Activated T-cell treated with anti-CD3 and anti-CD28 coated beads, Interleukin-2, amount 50 U/mL, for 4 hours (primary cell): ENCODE measurements around the gene ALG12. TPM values are rescaled to one million over a fixed set of nuclear protein-coding genes. Genes with fewer than 3 reads are reported as not detected.
"Not testable (repeated sequence)": the region's sequence is repeated elsewhere in the genome, so short reads cannot be mapped to it uniquely, and the experiment has no call there.

ENCODE experiments used
- ATAC-seq, 2 donors: fragments of 200-7000 bp; cut with Tn5 transposase; one replicate each; pipeline ENCODE4 v1.10.0; 2021
- DNase-seq: peaks from one replicate; pipeline ENCODE4 v3.0.0-alpha.2; 2020
- H3K27me3 Mint-ChIP-seq: one replicate; pipeline ENCODE4 v1.8.0; 2021; ENCODE audit warnings: low read depth, mixed read lengths
- H3K36me3 Mint-ChIP-seq: one replicate; pipeline ENCODE4 v1.8.0; 2022; ENCODE audit warnings: mixed read lengths; ENCODE audit not compliant: insufficient read depth
- H3K4me1 Mint-ChIP-seq: one replicate; pipeline ENCODE4 v1.8.0; 2021; ENCODE audit warnings: low read depth, mixed read lengths
- H3K4me3 Mint-ChIP-seq: one replicate; pipeline ENCODE4 v1.8.0; 2021; ENCODE audit warnings: mild to moderate bottlenecking, moderate library complexity, mixed read lengths
- H3K9me3 Mint-ChIP-seq: one replicate; pipeline ENCODE4 v1.8.0; 2021; ENCODE audit warnings: mixed read lengths
- total RNA-seq, 3 donors: library from RNA; stranded (reverse); gene quantifications; one replicate each; pipeline ENCODE4 v1.2.1, GENCODE V29; 2021

Gene ALG12
- total RNA-seq, 3 donors from 2014 or later: 13.5 to 18.6 (median 14.6) TPM

GRCh38 chr22:49953027-49953679 lies 34.9 kb upstream of the ALG12 start:
- Mint-ChIP-seq H3K9me3 (no peaks in the 10 kb centered on the region), H3K36me3 (no peaks in the 10 kb centered on the region), H3K4me3 (no peak overlapping the region), H3K27me3 (no peaks in the 10 kb centered on the region), H3K4me1 (no peaks in the 10 kb centered on the region)
- ATAC-seq: no peak
- DNase-seq: no peak

- Mint-ChIP-seq H3K36me3 (no peaks in the 10 kb centered on the region), H3K9me3 (no peaks in the 10 kb centered on the region), H3K4me1 (no peaks in the 10 kb centered on the region), H3K27me3 (no peaks in the 10 kb centered on the region), H3K4me3 (no peak overlapping the region)
- no peak for DNase-seq
- ATAC-seq: no peak
These were observed 34.0 kb upstream of the ALG12 start for GRCh38 chr22:49951986-49952896.

- DNase-seq (no peak), ATAC-seq (no peak)
- Mint-ChIP-seq H3K4me3 (no peak overlapping the region), H3K4me1 (peaks cover under 1% of the 10 kb centered on the region), H3K36me3 (no peaks in the 10 kb centered on the region), H3K9me3 (no peaks in the 10 kb centered on the region), H3K27me3 (no peaks in the 10 kb centered on the region)
These were observed 33.4 kb upstream of the ALG12 start for GRCh38 chr22:49951678-49951985.

- peak; percentile 75 for DNase-seq
- H3K4me3 Mint-ChIP-seq: no peak overlapping the region
- no peaks in the 10 kb centered on the region for H3K9me3 Mint-ChIP-seq
- peaks cover 6% of the 10 kb centered on the region for H3K4me1 Mint-ChIP-seq
- no peaks in the 10 kb centered on the region for H3K27me3 Mint-ChIP-seq
- H3K36me3 Mint-ChIP-seq: no peaks in the 10 kb centered on the region
- peak in 1 of 2 donors; percentile 75 for ATAC-seq
These were observed 32.9 kb upstream of the ALG12 start for GRCh38 chr22:49951000-49951677.

- Mint-ChIP-seq H3K9me3 (no peaks in the 10 kb centered on the region), H3K36me3 (no peaks in the 10 kb centered on the region), H3K4me1 (peaks cover 12% of the 10 kb centered on the region), H3K27me3 (no peaks in the 10 kb centered on the region), H3K4me3 (no peak overlapping the region)
- no peak for ATAC-seq
- DNase-seq: no peak
These were observed 32.3 kb upstream of the ALG12 start for GRCh38 chr22:49950396-49950994.

GRCh38 chr22:49949914-49950292 lies 31.7 kb upstream of the ALG12 start:
- Mint-ChIP-seq H3K36me3 (no peaks in the 10 kb centered on the region), H3K27me3 (no peaks in the 10 kb centered on the region), H3K4me3 (no peak overlapping the region), H3K4me1 (peaks cover 15% of the 10 kb centered on the region), H3K9me3 (no peaks in the 10 kb centered on the region)
- DNase-seq (no peak), ATAC-seq (no peak)

GRCh38 chr22:49948958-49949913 lies 31.0 kb upstream of the ALG12 start:
- Mint-ChIP-seq H3K36me3 (no peaks in the 10 kb centered on the region), H3K4me1 (peaks cover 15% of the 10 kb centered on the region), H3K9me3 (no peaks in the 10 kb centered on the region), H3K4me3 (no peak overlapping the region), H3K27me3 (no peaks in the 10 kb centered on the region)
- no peak for ATAC-seq
- DNase-seq: no peak

GRCh38 chr22:49948116-49948957 lies 30.1 kb upstream of the ALG12 start:
- DNase-seq (no peak), ATAC-seq (no peak)
- no peaks in the 10 kb centered on the region for H3K27me3 Mint-ChIP-seq
- H3K9me3 Mint-ChIP-seq: no peaks in the 10 kb centered on the region
- no peak overlapping the region for H3K4me3 Mint-ChIP-seq
- no peaks in the 10 kb centered on the region for H3K36me3 Mint-ChIP-seq
- H3K4me1 Mint-ChIP-seq: peaks cover 15% of the 10 kb centered on the region

GRCh38 chr22:49947296-49947622 lies 29.0 kb upstream of the ALG12 start:
- Mint-ChIP-seq H3K4me1 (peaks cover 15% of the 10 kb centered on the region), H3K9me3 (no peaks in the 10 kb centered on the region)
- ATAC-seq: no peak

GRCh38 chr22:49946612-49947295 lies 28.5 kb upstream of the ALG12 start:
- ATAC-seq (no peak), DNase-seq (no peak)
- no peaks in the 10 kb centered on the region for H3K36me3 Mint-ChIP-seq
- H3K27me3 Mint-ChIP-seq: no peaks in the 10 kb centered on the region
- peaks cover 15% of the 10 kb centered on the region for H3K4me1 Mint-ChIP-seq
- H3K9me3 Mint-ChIP-seq: no peaks in the 10 kb centered on the region
- H3K4me3 Mint-ChIP-seq: no peak overlapping the region

More at GRCh38 chr22:49947296-49947622, 29.0 kb upstream of the ALG12 start:
- Mint-ChIP-seq H3K36me3 (no peaks in the 10 kb centered on the region), H3K4me3 (no peak overlapping the region), H3K27me3 (no peaks in the 10 kb centered on the region)
- no peak for DNase-seq

- ATAC-seq, H3K4me3 Mint-ChIP-seq, H3K27me3 Mint-ChIP-seq, H3K36me3 Mint-ChIP-seq, DNase-seq, H3K9me3 Mint-ChIP-seq: not testable (repeated sequence)
- H3K4me1 Mint-ChIP-seq: peaks cover 15% of the 10 kb centered on the region
These were observed 27.0 kb upstream of the ALG12 start for GRCh38 chr22:49945042-49945794.

- no peak for ATAC-seq
- H3K27me3 Mint-ChIP-seq: no peaks in the 10 kb centered on the region
- no peak for DNase-seq
- no peaks in the 10 kb centered on the region for H3K9me3 Mint-ChIP-seq
- H3K4me1 Mint-ChIP-seq: peaks cover 18% of the 10 kb centered on the region
- no peak overlapping the region for H3K4me3 Mint-ChIP-seq
- no peaks in the 10 kb centered on the region for H3K36me3 Mint-ChIP-seq
These were observed 26.2 kb upstream of the ALG12 start for GRCh38 chr22:49944399-49944891.
